ENCODE measurements around the gene GREB1. TPM values are rescaled to one million over a fixed set of nuclear protein-coding genes. Genes with fewer than 3 reads are reported as not detected.
A peak's percentile ranks its signal among the peaks of the same experiment; 100 is the strongest.

The GREB1 gene
- total and polyA plus RNA-seq, 2 of the 13 experiments (the other 11 are each of a cell fraction or from before 2014, with no cell fraction given): 31.3 to 61.2 TPM

DNA sequence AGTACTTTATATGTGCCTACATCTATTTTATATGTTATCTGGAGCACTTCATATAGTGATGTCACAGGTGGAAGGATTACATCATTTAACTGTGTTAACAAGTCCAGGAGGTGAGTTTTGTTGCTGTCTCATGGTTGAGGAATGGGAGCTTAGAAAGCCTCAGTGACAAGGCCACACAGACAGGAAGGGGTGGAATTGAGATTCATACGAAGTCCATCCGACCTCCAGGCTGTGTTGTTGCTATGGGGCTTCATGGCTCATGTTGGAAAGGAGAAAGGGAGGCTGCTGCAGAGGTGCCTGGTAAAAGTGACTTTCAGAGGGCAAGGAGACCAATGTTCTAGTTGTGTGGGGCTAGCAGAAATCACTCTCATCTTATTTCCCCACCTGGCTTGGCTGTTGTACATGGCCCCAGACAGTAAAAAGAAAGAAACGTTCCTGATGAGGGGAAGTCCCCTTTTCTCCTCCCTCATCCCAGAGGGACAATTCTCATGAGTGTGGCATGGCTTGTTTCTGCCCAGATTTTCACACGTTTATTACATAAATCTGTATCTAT, 31.0 kb upstream of the GREB1 start (continued):
- TF ChIP-seq, protein P1, sequence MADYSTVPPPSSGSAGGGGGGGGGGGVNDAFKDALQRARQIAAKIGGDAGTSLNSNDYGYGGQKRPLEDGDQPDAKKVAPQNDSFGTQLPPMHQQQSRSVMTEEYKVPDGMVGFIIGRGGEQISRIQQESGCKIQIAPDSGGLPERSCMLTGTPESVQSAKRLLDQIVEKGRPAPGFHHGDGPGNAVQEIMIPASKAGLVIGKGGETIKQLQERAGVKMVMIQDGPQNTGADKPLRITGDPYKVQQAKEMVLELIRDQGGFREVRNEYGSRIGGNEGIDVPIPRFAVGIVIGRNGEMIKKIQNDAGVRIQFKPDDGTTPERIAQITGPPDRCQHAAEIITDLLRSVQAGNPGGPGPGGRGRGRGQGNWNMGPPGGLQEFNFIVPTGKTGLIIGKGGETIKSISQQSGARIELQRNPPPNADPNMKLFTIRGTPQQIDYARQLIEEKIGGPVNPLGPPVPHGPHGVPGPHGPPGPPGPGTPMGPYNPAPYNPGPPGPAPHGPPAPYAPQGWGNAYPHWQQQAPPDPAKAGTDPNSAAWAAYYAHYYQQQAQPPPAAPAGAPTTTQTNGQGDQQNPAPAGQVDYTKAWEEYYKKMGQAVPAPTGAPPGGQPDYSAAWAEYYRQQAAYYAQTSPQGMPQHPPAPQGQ (CRISPR knock-in tag; IDR thresholded peaks at IDR 0.05; ENCODE audit: borderline replicate concordance): no peak
- no peak for TF ChIP-seq ZNF121 (CRISPR knock-in tag; IDR thresholded peaks at IDR 0.05)
- 0 out of 2 replicates have a peak, but pooled peaks have one; percentile 22 for TF ChIP-seq ZSCAN9 (CRISPR knock-in tag; IDR thresholded peaks at IDR 0.05; ENCODE audit: borderline replicate concordance)
- TF ChIP-seq, protein P2, sequence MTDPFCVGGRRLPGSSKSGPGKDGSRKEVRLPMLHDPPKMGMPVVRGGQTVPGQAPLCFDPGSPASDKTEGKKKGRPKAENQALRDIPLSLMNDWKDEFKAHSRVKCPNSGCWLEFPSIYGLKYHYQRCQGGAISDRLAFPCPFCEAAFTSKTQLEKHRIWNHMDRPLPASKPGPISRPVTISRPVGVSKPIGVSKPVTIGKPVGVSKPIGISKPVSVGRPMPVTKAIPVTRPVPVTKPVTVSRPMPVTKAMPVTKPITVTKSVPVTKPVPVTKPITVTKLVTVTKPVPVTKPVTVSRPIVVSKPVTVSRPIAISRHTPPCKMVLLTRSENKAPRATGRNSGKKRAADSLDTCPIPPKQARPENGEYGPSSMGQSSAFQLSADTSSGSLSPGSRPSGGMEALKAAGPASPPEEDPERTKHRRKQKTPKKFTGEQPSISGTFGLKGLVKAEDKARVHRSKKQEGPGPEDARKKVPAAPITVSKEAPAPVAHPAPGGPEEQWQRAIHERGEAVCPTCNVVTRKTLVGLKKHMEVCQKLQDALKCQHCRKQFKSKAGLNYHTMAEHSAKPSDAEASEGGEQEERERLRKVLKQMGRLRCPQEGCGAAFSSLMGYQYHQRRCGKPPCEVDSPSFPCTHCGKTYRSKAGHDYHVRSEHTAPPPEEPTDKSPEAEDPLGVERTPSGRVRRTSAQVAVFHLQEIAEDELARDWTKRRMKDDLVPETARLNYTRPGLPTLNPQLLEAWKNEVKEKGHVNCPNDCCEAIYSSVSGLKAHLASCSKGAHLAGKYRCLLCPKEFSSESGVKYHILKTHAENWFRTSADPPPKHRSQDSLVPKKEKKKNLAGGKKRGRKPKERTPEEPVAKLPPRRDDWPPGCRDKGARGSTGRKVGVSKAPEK (CRISPR knock-in tag; IDR thresholded peaks at IDR 0.05; ENCODE audit: borderline replicate concordance): no peak
- TF ChIP-seq MED8 (CRISPR knock-in tag; IDR thresholded peaks at IDR 0.05; ENCODE audit: insufficient replicate concordance): no peak
- TF ChIP-seq, protein P3, sequence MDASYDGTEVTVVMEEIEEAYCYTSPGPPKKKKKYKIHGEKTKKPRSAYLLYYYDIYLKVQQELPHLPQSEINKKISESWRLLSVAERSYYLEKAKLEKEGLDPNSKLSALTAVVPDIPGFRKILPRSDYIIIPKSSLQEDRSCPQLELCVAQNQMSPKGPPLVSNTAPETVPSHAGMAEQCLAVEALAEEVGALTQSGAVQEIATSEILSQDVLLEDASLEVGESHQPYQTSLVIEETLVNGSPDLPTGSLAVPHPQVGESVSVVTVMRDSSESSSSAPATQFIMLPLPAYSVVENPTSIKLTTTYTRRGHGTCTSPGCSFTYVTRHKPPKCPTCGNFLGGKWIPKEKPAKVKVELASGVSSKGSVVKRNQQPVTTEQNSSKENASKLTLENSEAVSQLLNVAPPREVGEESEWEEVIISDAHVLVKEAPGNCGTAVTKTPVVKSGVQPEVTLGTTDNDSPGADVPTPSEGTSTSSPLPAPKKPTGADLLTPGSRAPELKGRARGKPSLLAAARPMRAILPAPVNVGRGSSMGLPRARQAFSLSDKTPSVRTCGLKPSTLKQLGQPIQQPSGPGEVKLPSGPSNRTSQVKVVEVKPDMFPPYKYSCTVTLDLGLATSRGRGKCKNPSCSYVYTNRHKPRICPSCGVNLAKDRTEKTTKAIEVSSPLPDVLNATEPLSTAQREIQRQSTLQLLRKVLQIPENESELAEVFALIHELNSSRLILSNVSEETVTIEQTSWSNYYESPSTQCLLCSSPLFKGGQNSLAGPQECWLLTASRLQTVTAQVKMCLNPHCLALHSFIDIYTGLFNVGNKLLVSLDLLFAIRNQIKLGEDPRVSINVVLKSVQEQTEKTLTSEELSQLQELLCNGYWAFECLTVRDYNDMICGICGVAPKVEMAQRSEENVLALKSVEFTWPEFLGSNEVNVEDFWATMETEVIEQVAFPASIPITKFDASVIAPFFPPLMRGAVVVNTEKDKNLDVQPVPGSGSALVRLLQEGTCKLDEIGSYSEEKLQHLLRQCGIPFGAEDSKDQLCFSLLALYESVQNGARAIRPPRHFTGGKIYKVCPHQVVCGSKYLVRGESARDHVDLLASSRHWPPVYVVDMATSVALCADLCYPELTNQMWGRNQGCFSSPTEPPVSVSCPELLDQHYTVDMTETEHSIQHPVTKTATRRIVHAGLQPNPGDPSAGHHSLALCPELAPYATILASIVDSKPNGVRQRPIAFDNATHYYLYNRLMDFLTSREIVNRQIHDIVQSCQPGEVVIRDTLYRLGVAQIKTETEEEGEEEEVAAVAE (CRISPR knock-in tag; IDR thresholded peaks at IDR 0.05; ENCODE audit: borderline replicate concordance): no peak
- TF ChIP-seq ZNF619 (CRISPR knock-in tag; IDR thresholded peaks at IDR 0.05): no peak
- TF ChIP-seq CHCHD3 (CRISPR knock-in tag; IDR thresholded peaks at IDR 0.05): no peak
- TF ChIP-seq ZBTB7A (CRISPR knock-in tag; IDR thresholded peaks at IDR 0.05): no peak
- TF ChIP-seq JUNB (CRISPR knock-in tag; IDR thresholded peaks at IDR 0.05; ENCODE audit: borderline replicate concordance): no peak
- TF ChIP-seq, protein P4, sequence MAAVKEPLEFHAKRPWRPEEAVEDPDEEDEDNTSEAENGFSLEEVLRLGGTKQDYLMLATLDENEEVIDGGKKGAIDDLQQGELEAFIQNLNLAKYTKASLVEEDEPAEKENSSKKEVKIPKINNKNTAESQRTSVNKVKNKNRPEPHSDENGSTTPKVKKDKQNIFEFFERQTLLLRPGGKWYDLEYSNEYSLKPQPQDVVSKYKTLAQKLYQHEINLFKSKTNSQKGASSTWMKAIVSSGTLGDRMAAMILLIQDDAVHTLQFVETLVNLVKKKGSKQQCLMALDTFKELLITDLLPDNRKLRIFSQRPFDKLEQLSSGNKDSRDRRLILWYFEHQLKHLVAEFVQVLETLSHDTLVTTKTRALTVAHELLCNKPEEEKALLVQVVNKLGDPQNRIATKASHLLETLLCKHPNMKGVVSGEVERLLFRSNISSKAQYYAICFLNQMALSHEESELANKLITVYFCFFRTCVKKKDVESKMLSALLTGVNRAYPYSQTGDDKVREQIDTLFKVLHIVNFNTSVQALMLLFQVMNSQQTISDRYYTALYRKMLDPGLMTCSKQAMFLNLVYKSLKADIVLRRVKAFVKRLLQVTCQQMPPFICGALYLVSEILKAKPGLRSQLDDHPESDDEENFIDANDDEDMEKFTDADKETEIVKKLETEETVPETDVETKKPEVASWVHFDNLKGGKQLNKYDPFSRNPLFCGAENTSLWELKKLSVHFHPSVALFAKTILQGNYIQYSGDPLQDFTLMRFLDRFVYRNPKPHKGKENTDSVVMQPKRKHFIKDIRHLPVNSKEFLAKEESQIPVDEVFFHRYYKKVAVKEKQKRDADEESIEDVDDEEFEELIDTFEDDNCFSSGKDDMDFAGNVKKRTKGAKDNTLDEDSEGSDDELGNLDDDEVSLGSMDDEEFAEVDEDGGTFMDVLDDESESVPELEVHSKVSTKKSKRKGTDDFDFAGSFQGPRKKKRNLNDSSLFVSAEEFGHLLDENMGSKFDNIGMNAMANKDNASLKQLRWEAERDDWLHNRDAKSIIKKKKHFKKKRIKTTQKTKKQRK (IDR thresholded peaks at IDR 0.05; ENCODE audit: low read length): no peak
- TF ChIP-seq GFI1 (CRISPR knock-in tag; IDR thresholded peaks at IDR 0.05; ENCODE audit: borderline replicate concordance): no peak
- TF ChIP-seq, protein P5, sequence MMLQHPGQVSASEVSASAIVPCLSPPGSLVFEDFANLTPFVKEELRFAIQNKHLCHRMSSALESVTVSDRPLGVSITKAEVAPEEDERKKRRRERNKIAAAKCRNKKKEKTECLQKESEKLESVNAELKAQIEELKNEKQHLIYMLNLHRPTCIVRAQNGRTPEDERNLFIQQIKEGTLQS (CRISPR knock-in tag; IDR thresholded peaks at IDR 0.05): peak; percentile 71
- TF ChIP-seq HMG20A (CRISPR knock-in tag; IDR thresholded peaks at IDR 0.05; ENCODE audit: borderline replicate concordance): 0 out of 2 replicates have a peak, but pooled peaks have one; percentile 50

Data from HepG2 (cell line).